ENCODE data around the gene DNAJC28. TPM values are rescaled to one million over a fixed set of nuclear protein-coding genes. Genes with fewer than 3 reads are reported as not detected.
"Not testable (repeated sequence)": the region's sequence is repeated elsewhere in the genome, so short reads cannot be mapped to it uniquely, and the experiment has no call there.

Gene DNAJC28
- total RNA-seq, 4 donors from 2014 or later = 0.67 to 4.1 (median 2.7) TPM

GRCh38 chr21:33512481-33512880 is 21.0 kb upstream of the DNAJC28 start:
- H3K4me3 ChIP-seq = no peak overlapping the region
- no peaks in the 10 kb centered on the region for H3K27me3 ChIP-seq
- peaks cover 0 to 91% of the 10 kb centered on the region in 2 donors for H3K36me3 ChIP-seq
- H3K9me3 ChIP-seq = no peaks in the 10 kb centered on the region
- 100% methylated on average over 2 to 3 of the region's 3 CpGs for WGBS, 2 donors (ENCODE audit: low coverage in 1 of 2)
- no peaks in the 10 kb centered on the region for H3K4me1 ChIP-seq
- H3K27ac ChIP-seq = no peak overlapping the region
- TF ChIP-seq POLR2AphosphoS5 (IDR thresholded peaks at IDR 0.05) (no peak), EP300 (IDR thresholded peaks at IDR 0.05) (no peak), POLR2A (IDR thresholded peaks at IDR 0.05) (no peak), CTCF (IDR thresholded peaks at IDR 0.05) (no peak)
- ATAC-seq = no peak

GRCh38 chr21:33511639-33512038 is 20.1 kb upstream of the DNAJC28 start:
- Histone ChIP-seq H3K4me1 (no peaks in the 10 kb centered on the region), H3K27me3 (no peaks in the 10 kb centered on the region), H3K36me3 (peaks cover 0 to 89% of the 10 kb centered on the region in 2 donors), H3K27ac (no peak overlapping the region), H3K4me3 (no peak overlapping the region), H3K9me3 (no peaks in the 10 kb centered on the region)
- 96 to 100% methylated on average over 4 of the region's 4 CpGs for whole genome bisulfite sequencing, 2 donors (ENCODE audit: low coverage in 1 of 2)
- TF ChIP-seq POLR2AphosphoS5 (IDR thresholded peaks at IDR 0.05) (no peak), EP300 (IDR thresholded peaks at IDR 0.05) (no peak), POLR2A (IDR thresholded peaks at IDR 0.05) (no peak), CTCF (IDR thresholded peaks at IDR 0.05) (no peak)
- no peak for ATAC-seq

GRCh38 chr21:33510826-33511225 is 19.3 kb upstream of the DNAJC28 start:
- Histone ChIP-seq H3K27me3 (no peaks in the 10 kb centered on the region), H3K9me3 (no peaks in the 10 kb centered on the region), H3K4me3 (no peak overlapping the region), H3K4me1 (no peaks in the 10 kb centered on the region), H3K27ac (no peak overlapping the region), H3K36me3 (peaks cover 0 to 85% of the 10 kb centered on the region in 2 donors)
- TF ChIP-seq POLR2A (IDR thresholded peaks at IDR 0.05) (no peak), POLR2AphosphoS5 (IDR thresholded peaks at IDR 0.05) (no peak), EP300 (IDR thresholded peaks at IDR 0.05) (no peak), CTCF (IDR thresholded peaks at IDR 0.05) (no peak)
- no peak for ATAC-seq
- WGBS, 2 donors (ENCODE audit: low coverage in 1 of 2) = 86 to 90% methylated on average over 2 to 8 of the region's 8 CpGs

- H3K4me3 ChIP-seq, H3K9me3 ChIP-seq, H3K27ac ChIP-seq, ATAC-seq, H3K27me3 ChIP-seq, H3K4me1 ChIP-seq: not testable (repeated sequence)
- H3K36me3 ChIP-seq = peaks cover 0 to 87% of the 10 kb centered on the region in 2 donors
- 94 to 100% methylated on average over 1 of the region's 1 CpG for WGBS, 2 donors (ENCODE audit: low coverage in 1 of 2)
Observed at GRCh38 chr21:33507003-33507402, 15.5 kb upstream of the DNAJC28 start.

GRCh38 chr21:33505833-33506232 is 14.3 kb upstream of the DNAJC28 start:
- 95 to 100% methylated on average over 3 to 8 of the region's 8 CpGs for WGBS, 2 donors (ENCODE audit: low coverage in 1 of 2)
- H3K27ac ChIP-seq = no peak overlapping the region
- H3K4me3 ChIP-seq = no peak overlapping the region
- TF ChIP-seq EP300 (IDR thresholded peaks at IDR 0.05) = no peak
- H3K4me1 ChIP-seq = no peaks in the 10 kb centered on the region
- no peaks in the 10 kb centered on the region for H3K27me3 ChIP-seq
- no peaks in the 10 kb centered on the region for H3K9me3 ChIP-seq
- peaks cover 0 to 82% of the 10 kb centered on the region in 2 donors for H3K36me3 ChIP-seq
- ATAC-seq = no peak

- H3K4me1 ChIP-seq = peaks cover 0 to 7% (median 0%) of the 10 kb centered on the region in 3 donors
- H3K9me3 ChIP-seq = no peaks in the 10 kb centered on the region
- no peaks in the 10 kb centered on the region for H3K36me3 ChIP-seq
- H3K4me3 ChIP-seq = no peak overlapping the region
- H3K27ac ChIP-seq = no peak overlapping the region
- TF ChIP-seq POLR2A (IDR thresholded peaks at IDR 0.05) (no peak), POLR2AphosphoS5 (IDR thresholded peaks at IDR 0.05) (no peak)
- H3K27me3 ChIP-seq = no peaks in the 10 kb centered on the region
- 59 to 60% methylated on average over 3 to 7 of the region's 7 CpGs for WGBS, 2 donors (ENCODE audit: low coverage in 1 of 2)
- ATAC-seq = no peak
Observed at GRCh38 chr21:33496345-33496744, 4.8 kb upstream of the DNAJC28 start.
